PC-3 (cell line): ENCODE measurements around the gene ABHD13. TPM values are rescaled to one million over a fixed set of nuclear protein-coding genes. Genes with fewer than 3 reads are reported as not detected.

Source experiments
- ATAC-seq: fragments of 200-7000 bp; cut with Tn5 transposase; 2 replicates; pipeline ENCODE4 v1.9.1; 2020; ENCODE audit warnings: mild to moderate bottlenecking, moderate library complexity
- BruUV-seq: library from RNA; stranded (reverse); fragments of 400-500 nt; replicated peaks from 2 replicates; lab custom pipeline; 2021; lab: Mats Ljungman, UMichigan
- CTCF ChIA-PET: fragments of 300-600 bp; sonication (Branson Sonifier 250); formaldehyde crosslinking; loops from one replicate; lab custom pipeline; 2022; ENCODE audit warnings: antibody characterized with exemption; lab: Charles Lee
- POLR2A ChIA-PET: fragments of 300-600 bp; sonication (Branson Sonifier 250); formaldehyde crosslinking; loops from one replicate; lab custom pipeline; 2022; ENCODE audit warnings: antibody characterized with exemption; ENCODE audit not compliant: unreplicated experiment; lab: Charles Lee
- DNase-seq: peaks from one replicate; pipeline ENCODE4 v3.0.0-alpha.2; 2015
- H2AFZ ChIP-seq: fragments of 300-600 bp; sonication (generic); 2 replicates; pipeline ENCODE4 v1.6.0; 2016; ENCODE audit warnings: antibody characterized with exemption, low read length
- H3F3A ChIP-seq: fragments of 300-600 bp; sonication (generic); one replicate; pipeline ENCODE4 v1.6.0; 2017; ENCODE audit warnings: antibody characterized with exemption, low read length, control low read depth, mild to moderate bottlenecking; ENCODE audit not compliant: unreplicated experiment
- H3K27ac ChIP-seq: fragments of 300-600 bp; sonication (generic); 2 replicates; pipeline ENCODE4 v1.5.1; 2016; ENCODE audit warnings: mild to moderate bottlenecking, low read length
- H3K27me3 ChIP-seq: fragments of 300-600 bp; sonication (generic); 2 replicates; pipeline ENCODE4 v1.6.1; 2016; ENCODE audit warnings: low read length, mixed read lengths
- H3K36me3 ChIP-seq: fragments of 300-600 bp; sonication (generic); 2 replicates; pipeline ENCODE4 v1.6.1; 2016; ENCODE audit warnings: low read depth, mixed run types, low read length, mixed read lengths
- H3K4me1 ChIP-seq: fragments of 300-600 bp; sonication (generic); 2 replicates; pipeline ENCODE4 v1.5.1; 2016; ENCODE audit warnings: low read length; ENCODE audit not compliant: insufficient read depth
- H3K4me2 ChIP-seq: fragments of 300-600 bp; sonication (generic); 2 replicates; pipeline ENCODE4 v1.6.0; 2016; ENCODE audit warnings: low read length
- H3K4me3 ChIP-seq: fragments of 300-600 bp; sonication (generic); 2 replicates; pipeline ENCODE4 v1.5.1; 2016; ENCODE audit warnings: mild to moderate bottlenecking, low read length, mixed read lengths
- H3K79me2 ChIP-seq: fragments of 300-600 bp; sonication (generic); 2 replicates; pipeline ENCODE4 v1.6.1; 2017; ENCODE audit warnings: low read length, mixed read lengths
- H3K9ac ChIP-seq: fragments of 300-600 bp; sonication (generic); 2 replicates; pipeline ENCODE4 v1.6.0; 2016; ENCODE audit warnings: mild to moderate bottlenecking, low read length
- H3K9me2 ChIP-seq: fragments of 300-600 bp; sonication (generic); replicated peaks from 2 replicates; pipeline ENCODE4 v1.6.1; 2016; ENCODE audit warnings: mixed run types, low read length, mixed read lengths
- H3K9me3 ChIP-seq: fragments of 300-600 bp; sonication (generic); 2 replicates; pipeline ENCODE4 v1.6.1; 2016; ENCODE audit warnings: low read length, mixed read lengths
- H4K20me1 ChIP-seq: fragments of 300-600 bp; sonication (generic); 2 replicates; pipeline ENCODE4 v1.6.1; 2016; ENCODE audit warnings: low read length, mixed read lengths
- CTCF ChIP-seq: fragments of 300-600 bp; sonication (generic); conservative IDR thresholded peaks from 2 replicates; pipeline ENCODE4 v1.5.1; 2017; ENCODE audit warnings: antibody characterized with exemption, low read depth, mild to moderate bottlenecking, low read length
- EZH2 ChIP-seq: fragments of 300-600 bp; sonication (generic); IDR thresholded peaks from one replicate; pipeline ENCODE4 v1.6.1; 2017; ENCODE audit warnings: antibody characterized with exemption, mild to moderate bottlenecking, low read length; ENCODE audit not compliant: unreplicated experiment
- EZH2phosphoT487 ChIP-seq: fragments of 300-600 bp; sonication (generic); IDR thresholded peaks from 2 replicates; pipeline ENCODE4 v1.6.1; 2018; ENCODE audit warnings: mild to moderate bottlenecking, antibody characterized with exemption, low read length, borderline replicate concordance
- intact Hi-C: fragments of 100-400 bp; cut with micrococcal nuclease; formaldehyde crosslinking; loops from 2 replicates; pipeline ENCODE4 v1.9.0; 2023
- total RNA-seq: library from RNA; depleted of rRNA; stranded (reverse); fragments of >200 nt; gene quantifications from 2 replicates; pipeline ENCODE4 v1.2.3, GENCODE V29; 2014

ABHD13 gene
- total RNA-seq, 1 experiment from 2014 or later, result 3.9 TPM

GRCh38 chr13:108249150-108249549 lies 31.0 kb downstream of the ABHD13 start:
- TF ChIP-seq EZH2phosphoT487 (no peak), CTCF (no peak), EZH2 (no peak)
- H3K9me3 ChIP-seq, result no peaks in the 10 kb centered on the region
- H3F3A ChIP-seq, result no peaks in the 10 kb centered on the region
- DNase-seq (no peak), ATAC-seq (no peak)
- no peaks in the 10 kb centered on the region for H3K4me1 ChIP-seq
- CTCF ChIA-PET, result no interaction called here
- no peaks in the 10 kb centered on the region for H3K36me3 ChIP-seq
- no peaks in the 10 kb centered on the region for H3K79me2 ChIP-seq
- no peak overlapping the region for H2AFZ ChIP-seq
- no peaks in the 10 kb centered on the region for H3K27me3 ChIP-seq
- no TSS peak for BruUV-seq
- no peaks in the 10 kb centered on the region for H3K9me2 ChIP-seq
- H3K9ac ChIP-seq, result no peak overlapping the region
- no peak overlapping the region for H3K4me3 ChIP-seq
- H3K27ac ChIP-seq, result no peak overlapping the region
- POLR2A ChIA-PET, result no interaction called here
- intact Hi-C loops, result no loop called here
- no peak overlapping the region for H3K4me2 ChIP-seq
- H4K20me1 ChIP-seq, result no peaks in the 10 kb centered on the region

- POLR2A ChIA-PET, result no interaction called here
- Histone ChIP-seq H3K27ac (no peak overlapping the region), H3K36me3 (no peaks in the 10 kb centered on the region), H3F3A (no peaks in the 10 kb centered on the region), H3K79me2 (no peaks in the 10 kb centered on the region), H3K9ac (no peak overlapping the region), H3K9me2 (no peaks in the 10 kb centered on the region), H3K4me3 (no peak overlapping the region), H3K27me3 (no peaks in the 10 kb centered on the region), H3K4me2 (no peak overlapping the region), H2AFZ (no peak overlapping the region), H3K4me1 (no peaks in the 10 kb centered on the region), H4K20me1 (no peaks in the 10 kb centered on the region), H3K9me3 (no peaks in the 10 kb centered on the region)
- BruUV-seq, result no TSS peak
- CTCF ChIA-PET, result no interaction called here
- ATAC-seq, result no peak
- no peak for DNase-seq
- intact Hi-C loops, result no loop called here
- TF ChIP-seq EZH2phosphoT487, result no peak
- TF ChIP-seq CTCF, result no peak
- TF ChIP-seq EZH2, result no peak
Observed at GRCh38 chr13:108257248-108257647, 39.1 kb downstream of the ABHD13 start.

GRCh38 chr13:108263621-108264355 lies 45.6 kb downstream of the ABHD13 start:
- Histone ChIP-seq H3F3A (no peaks in the 10 kb centered on the region), H3K36me3 (no peaks in the 10 kb centered on the region), H4K20me1 (no peaks in the 10 kb centered on the region), H3K9me2 (no peaks in the 10 kb centered on the region), H3K4me1 (no peaks in the 10 kb centered on the region), H3K4me2 (no peak overlapping the region), H3K9ac (no peak overlapping the region), H3K4me3 (no peak overlapping the region), H3K27ac (no peak overlapping the region), H3K27me3 (no peaks in the 10 kb centered on the region), H3K9me3 (no peaks in the 10 kb centered on the region), H3K79me2 (no peaks in the 10 kb centered on the region), H2AFZ (no peak overlapping the region)
- TF ChIP-seq EZH2 (no peak), CTCF (no peak), EZH2phosphoT487 (no peak)
- ATAC-seq, result no peak
- DNase-seq, result no peak
- ChIA-PET CTCF (no interaction called here), POLR2A (no interaction called here)
- no TSS peak for BruUV-seq
- intact Hi-C loops, result no loop called here
